HCT116 (cell line): ENCODE measurements around the gene MBNL2.

ENCODE experiments used
- CTCF ChIP-seq, 3 experiments: fragments of 200-600 bp in 1 of 3; sonication (generic) in 1 of 3; IDR thresholded peaks in 2 of 3; conservative IDR thresholded peaks in 1 of 3; 2 replicates each; pipeline ENCODE4 v1.5.1; 2012 to 2017; ENCODE audit warnings: low read depth in 2 of 3, low read length in 2 of 3, antibody characterized with exemption in 1 of 3, borderline replicate concordance in 1 of 3, control low read depth in 1 of 3, mild to moderate bottlenecking in 1 of 3, mixed read lengths in 1 of 3, mixed run types in 1 of 3, moderate library complexity in 1 of 3; ENCODE audit not compliant: insufficient read depth in 1 of 3
- EZH2 ChIP-seq: fragments of 200-600 bp; sonication (generic); IDR thresholded peaks from 2 replicates; pipeline ENCODE4 v1.6.1; 2017; ENCODE audit warnings: antibody characterized with exemption, mixed run types
- EZH2phosphoT487 ChIP-seq: fragments of 200-600 bp; IDR thresholded peaks from 2 replicates; pipeline ENCODE4 v1.6.1; 2018; ENCODE audit warnings: antibody characterized with exemption, borderline replicate concordance
- FOSL1 ChIP-seq: IDR thresholded peaks from 2 replicates; pipeline ENCODE4 v1.6.1; 2012; ENCODE audit warnings: low read depth
- JUND ChIP-seq: IDR thresholded peaks from 2 replicates; pipeline ENCODE4 v1.6.1; 2012
- MAX ChIP-seq: IDR thresholded peaks from 2 replicates; pipeline ENCODE4 v1.6.1; 2012
- POLR2A ChIP-seq: IDR thresholded peaks from 2 replicates; pipeline ENCODE4 v1.7.0; 2011; ENCODE audit warnings: borderline replicate concordance; ENCODE audit not compliant: insufficient read depth, insufficient read length; ENCODE audit errors: extremely low read depth
- POLR2AphosphoS5 ChIP-seq: IDR thresholded peaks from 2 replicates; pipeline ENCODE4 v1.6.1; 2011; ENCODE audit warnings: mild to moderate bottlenecking, low read depth, low read length, moderate library complexity
- SIN3A ChIP-seq: IDR thresholded peaks from 2 replicates; pipeline ENCODE4 v1.6.1; 2012; ENCODE audit warnings: low read depth
- ZBTB33 ChIP-seq: IDR thresholded peaks from 2 replicates; pipeline ENCODE4 v1.6.1; 2011; ENCODE audit warnings: mild to moderate bottlenecking, low read length, moderate library complexity; ENCODE audit not compliant: insufficient replicate concordance; ENCODE audit errors: extremely low read depth

GRCh38 chr13:97250560-97250959, 28.4 kb downstream of the MBNL2 start:
- TF ChIP-seq ZBTB33: no peak
- TF ChIP-seq EZH2phosphoT487: no peak
- TF ChIP-seq CTCF (IDR thresholded peaks at IDR 0.05 in 2 of 3, conservative IDR thresholded peaks at IDR 0.05 in 1 of 3; ENCODE audit: borderline replicate concordance in 1 of 3, insufficient read depth in 1 of 3, low read depth in 2 of 3, low read length in 2 of 3): no peak
- TF ChIP-seq POLR2A: no peak
- TF ChIP-seq POLR2AphosphoS5: no peak
- no peak for TF ChIP-seq EZH2
- TF ChIP-seq SIN3A: no peak
- no peak for TF ChIP-seq MAX
- TF ChIP-seq FOSL1: no peak
- TF ChIP-seq JUND: no peak
